A549 (cell line): ENCODE measurements around the gene EXPH5.

Experiments used
- CBX8 ChIP-seq: fragments of 200-600 bp; sonication (generic); IDR thresholded peaks from 2 replicates; pipeline ENCODE4 v1.6.1; 2016
- CEBPB ChIP-seq, 2 experiments: fragments of >200 bp in 1 of 2; sonication (Bioruptor Twin) in 1 of 2; formaldehyde crosslinking in 1 of 2; IDR thresholded peaks; 2 replicates each; pipeline ENCODE4 v1.6.1; 2012 to 2016
- CHD2 ChIP-seq: fragments of 150-350 bp; IDR thresholded peaks from 2 replicates; pipeline ENCODE4 v1.6.1; 2014; ENCODE audit warnings: low read length; ENCODE audit not compliant: partially characterized antibody
- CHD4 ChIP-seq: fragments of 200-600 bp; sonication (generic); IDR thresholded peaks from 2 replicates; pipeline ENCODE4 v1.6.1; 2016; ENCODE audit warnings: antibody characterized with exemption, mild to moderate bottlenecking, borderline replicate concordance
- CTCF ChIP-seq: fragments of >200 bp; sonication (Bioruptor Twin); formaldehyde crosslinking; IDR thresholded peaks from 3 replicates; pipeline ENCODE4 v1.5.1; 2016
- E2F6 ChIP-seq: IDR thresholded peaks from 2 replicates; pipeline ENCODE4 v1.6.1; 2012; ENCODE audit warnings: low read depth, borderline replicate concordance
- ELK1 ChIP-seq: fragments of 150-350 bp; IDR thresholded peaks from 2 replicates; pipeline ENCODE4 v1.6.1; 2014; ENCODE audit warnings: low read depth, mild to moderate bottlenecking, low read length
- MYC ChIP-seq: IDR thresholded peaks from 2 replicates; pipeline ENCODE4 v1.6.1; 2012; ENCODE audit warnings: mild to moderate bottlenecking, inconsistent platforms, low read length, improper control_type of control experiment, borderline replicate concordance
- PBX3 ChIP-seq: IDR thresholded peaks from 2 replicates; pipeline ENCODE4 v1.6.1; 2012
- POLR2A ChIP-seq: IDR thresholded peaks from 2 replicates; pipeline ENCODE4 v1.6.1; 2012; ENCODE audit warnings: mild to moderate bottlenecking, low read length
- POLR2AphosphoS2 ChIP-seq: conservative IDR thresholded peaks from 2 replicates; pipeline ENCODE4 v1.6.1; 2012; ENCODE audit warnings: low read length, improper control_type of control experiment, inconsistent platforms
- RARB ChIP-seq: fragments of 250-450 bp; sonication (Bioruptor Pico); IDR thresholded peaks from 2 replicates; pipeline ENCODE4 v1.8.0; 2021; ENCODE audit warnings: mild to moderate bottlenecking, moderate library complexity
- RFX5 ChIP-seq: fragments of 450-650 bp; IDR thresholded peaks from 2 replicates; pipeline ENCODE4 v1.7.1; 2014; ENCODE audit warnings: antibody characterized with exemption, mild to moderate bottlenecking, moderate library complexity
- ZSCAN20 ChIP-seq: fragments of 250-450 bp; sonication (Bioruptor Pico); IDR thresholded peaks from 2 replicates; pipeline ENCODE4 v1.8.0; 2022; ENCODE audit warnings: mild to moderate bottlenecking, moderate library complexity

- TF ChIP-seq ELK1 (no peak), CTCF (no peak), CEBPB (IDR thresholded peaks at IDR 0.05) (no peak), POLR2A (no peak), CHD4 (no peak), RFX5 (no peak), E2F6 (no peak), POLR2AphosphoS2 (no peak), CHD2 (no peak), MYC (no peak), PBX3 (no peak), ZSCAN20 (CRISPR knock-in tag) (no peak), RARB (CRISPR knock-in tag) (no peak), CBX8 (no peak)
Measured at GRCh38 chr11:108534274-108534882, 59.2 kb downstream of the EXPH5 start.
